Stimulated activated naive CD8-positive, alpha-beta T cell treated with anti-CD3 and anti-CD28 coated beads, Interleukin-15, Interleukin-2, amounts not matched to agents 100 ng/mL and 50 ng/mL, for 24 hours (primary cell): ENCODE data around the gene VILL.

Experiments
- H3K27ac Mint-ChIP-seq: one replicate; pipeline ENCODE4 v1.8.0; 2021; ENCODE audit warnings: mild to moderate bottlenecking, mixed read lengths
- H3K27me3 Mint-ChIP-seq: one replicate; pipeline ENCODE4 v1.8.0; 2021; ENCODE audit warnings: mixed read lengths
- H3K36me3 Mint-ChIP-seq: one replicate; pipeline ENCODE4 v1.8.0; 2021; ENCODE audit warnings: low read depth, mixed read lengths
- H3K4me1 Mint-ChIP-seq: one replicate; pipeline ENCODE4 v1.8.0; 2021; ENCODE audit warnings: low read depth, mixed read lengths
- H3K4me3 Mint-ChIP-seq: one replicate; pipeline ENCODE4 v1.8.0; 2021; ENCODE audit warnings: mild to moderate bottlenecking, mixed read lengths
- H3K9me3 Mint-ChIP-seq: one replicate; pipeline ENCODE4 v1.8.0; 2021; ENCODE audit warnings: mixed read lengths

VILL gene

DNA sequence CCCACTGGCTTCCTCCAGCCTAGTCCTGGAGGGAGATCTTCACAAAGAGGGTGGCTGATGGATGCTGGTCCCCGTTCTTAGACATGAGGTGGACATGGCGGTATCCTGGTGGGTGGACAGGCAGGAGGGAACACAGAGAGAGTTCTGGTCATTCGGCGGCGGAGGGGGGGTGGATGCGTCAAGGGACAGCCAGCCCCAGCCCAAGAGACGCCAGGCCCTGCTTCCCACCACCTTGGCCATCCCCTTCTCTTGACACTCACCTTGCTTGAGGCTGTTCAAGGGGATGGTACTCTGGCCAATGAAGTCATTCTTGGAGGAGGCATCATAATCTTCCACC is 17.1 kb downstream of the VILL start:
- Mint-ChIP-seq H3K9me3 (no peaks in the 10 kb centered on the region), H3K4me3 (no peak overlapping the region), H3K27ac (no peak overlapping the region), H3K36me3 (peaks cover 8% of the 10 kb centered on the region), H3K27me3 (no peaks in the 10 kb centered on the region), H3K4me1 (peaks cover 7% of the 10 kb centered on the region)

DNA sequence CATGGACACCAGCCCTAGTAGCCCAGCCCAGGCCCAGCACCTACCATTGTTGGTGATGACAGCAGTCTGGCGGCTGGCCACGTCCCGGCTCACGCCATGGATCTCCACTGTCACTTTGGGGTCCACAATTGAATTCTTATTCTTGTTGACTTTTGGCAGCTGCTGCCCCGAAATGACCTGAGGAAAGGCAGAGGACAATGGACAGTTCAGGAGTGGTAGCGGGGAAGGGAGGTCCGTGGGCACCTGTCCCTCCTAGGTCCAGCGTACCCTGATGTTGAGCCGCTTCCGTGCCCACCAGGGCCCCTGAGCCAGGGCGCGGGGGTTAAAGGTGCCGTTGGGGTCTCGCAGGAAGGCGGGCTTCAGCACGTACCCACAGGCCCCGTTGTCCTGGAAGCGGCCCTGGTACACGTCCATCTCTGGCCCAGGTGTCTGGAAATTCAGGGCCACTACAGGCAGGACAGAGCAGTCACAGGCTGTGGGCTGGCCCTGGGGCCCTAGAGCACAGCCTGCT is 17.7 kb downstream of the VILL start:
- Mint-ChIP-seq H3K9me3 (no peaks in the 10 kb centered on the region), H3K27me3 (no peaks in the 10 kb centered on the region), H3K4me1 (peaks cover 7% of the 10 kb centered on the region), H3K4me3 (no peak overlapping the region), H3K36me3 (peaks cover 8% of the 10 kb centered on the region), H3K27ac (no peak overlapping the region)

DNA sequence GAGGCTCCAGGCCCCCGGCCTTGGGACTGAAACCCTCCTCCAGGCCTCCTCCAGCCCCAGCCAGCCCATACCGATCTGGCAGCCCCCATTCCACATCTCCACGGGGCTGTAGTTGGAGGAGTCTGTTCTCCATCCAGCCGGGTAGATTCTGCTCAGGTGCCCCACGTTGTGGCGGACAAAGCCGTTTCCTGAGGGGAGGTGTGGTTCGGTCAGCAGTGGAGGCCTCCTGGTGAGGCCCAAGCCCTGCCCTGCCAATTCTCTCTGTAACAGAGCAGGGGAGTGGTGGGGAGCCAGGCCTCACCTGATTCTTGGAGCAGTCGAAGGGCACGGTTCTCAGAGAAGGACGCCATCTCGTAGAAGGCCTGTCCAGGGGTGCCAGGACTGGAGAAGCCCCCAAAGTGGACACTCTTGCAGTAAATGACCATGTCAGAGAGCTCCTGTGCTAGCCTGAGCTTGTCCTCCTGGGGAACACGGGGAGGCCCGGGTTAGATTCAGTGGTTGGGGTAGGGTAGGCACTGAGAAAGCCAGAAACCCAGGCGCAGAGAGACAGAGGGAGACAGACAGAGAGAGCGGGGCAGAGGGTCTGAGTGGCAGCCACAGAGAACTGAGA is 18.5 kb downstream of the VILL start:
- Mint-ChIP-seq H3K4me1 (peaks cover 7% of the 10 kb centered on the region), H3K4me3 (no peak overlapping the region), H3K27me3 (no peaks in the 10 kb centered on the region), H3K27ac (no peak overlapping the region), H3K9me3 (no peaks in the 10 kb centered on the region), H3K36me3 (peaks cover 10% of the 10 kb centered on the region)

DNA sequence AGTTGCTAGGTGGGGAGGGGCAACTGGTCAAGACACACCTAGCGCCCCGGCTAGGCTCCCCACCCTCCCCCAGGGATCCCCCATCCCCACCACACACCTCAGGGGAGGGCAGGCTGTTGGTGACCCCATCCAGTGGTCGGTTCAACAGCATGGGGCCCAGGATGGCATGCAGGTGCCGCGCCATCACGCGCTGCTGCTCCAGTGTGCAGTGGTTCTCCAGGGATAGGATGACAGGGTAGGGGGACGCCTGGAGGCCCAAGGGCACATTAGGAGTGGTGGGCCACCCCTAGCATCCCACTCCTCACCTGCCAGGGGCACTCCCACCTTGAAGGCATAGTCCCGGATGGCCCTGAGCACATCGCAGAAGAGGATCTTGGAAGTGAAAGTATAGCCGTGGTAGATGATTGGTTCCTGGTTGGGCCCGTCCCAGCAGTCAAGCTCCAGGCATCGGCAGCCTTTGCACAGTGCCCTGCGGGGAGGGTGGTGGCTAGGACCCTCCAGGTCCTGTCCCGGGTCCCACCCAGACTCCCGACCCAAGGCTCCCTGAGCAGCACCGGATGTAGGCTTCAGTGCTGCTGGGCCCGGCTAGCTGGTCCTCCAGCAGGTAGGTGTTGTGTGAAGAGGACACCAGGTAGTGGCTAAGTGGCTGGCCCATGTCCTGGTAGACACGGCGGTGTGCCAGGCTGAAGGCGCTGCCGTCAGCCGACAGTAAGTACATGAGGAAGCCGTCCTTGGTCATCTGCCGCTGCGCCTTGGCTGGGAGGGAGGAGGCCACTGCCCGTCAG is 19.4 kb downstream of the VILL start:
- Mint-ChIP-seq H3K36me3 (peaks cover 11% of the 10 kb centered on the region), H3K9me3 (no peaks in the 10 kb centered on the region), H3K27ac (no peak overlapping the region), H3K4me3 (no peak overlapping the region), H3K27me3 (no peaks in the 10 kb centered on the region), H3K4me1 (no peaks in the 10 kb centered on the region)

DNA sequence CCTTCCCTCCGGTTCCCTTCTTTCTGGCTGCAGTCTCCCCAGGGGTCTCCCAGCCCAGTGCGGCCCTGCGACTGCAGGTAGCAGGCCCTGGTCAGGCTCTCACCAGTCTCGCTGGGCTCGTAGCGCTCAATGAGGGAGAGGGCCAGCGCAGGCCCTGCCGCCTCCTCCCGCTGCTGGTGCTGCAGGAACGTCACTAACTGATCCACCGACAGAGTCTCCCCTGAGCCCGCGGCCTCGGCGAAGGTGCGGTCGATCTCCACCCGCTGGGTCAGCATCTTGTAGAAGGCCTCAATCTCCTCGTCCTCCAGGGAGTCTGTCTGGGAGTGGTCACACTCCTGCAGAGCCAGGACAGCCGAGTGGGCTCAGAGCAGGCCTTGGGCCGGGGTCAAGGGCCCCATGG is 20.5 kb downstream of the VILL start:
- Mint-ChIP-seq H3K27ac (no peak overlapping the region), H3K27me3 (no peaks in the 10 kb centered on the region), H3K9me3 (no peaks in the 10 kb centered on the region), H3K36me3 (peaks cover 15% of the 10 kb centered on the region), H3K4me1 (no peaks in the 10 kb centered on the region), H3K4me3 (no peak overlapping the region)

DNA sequence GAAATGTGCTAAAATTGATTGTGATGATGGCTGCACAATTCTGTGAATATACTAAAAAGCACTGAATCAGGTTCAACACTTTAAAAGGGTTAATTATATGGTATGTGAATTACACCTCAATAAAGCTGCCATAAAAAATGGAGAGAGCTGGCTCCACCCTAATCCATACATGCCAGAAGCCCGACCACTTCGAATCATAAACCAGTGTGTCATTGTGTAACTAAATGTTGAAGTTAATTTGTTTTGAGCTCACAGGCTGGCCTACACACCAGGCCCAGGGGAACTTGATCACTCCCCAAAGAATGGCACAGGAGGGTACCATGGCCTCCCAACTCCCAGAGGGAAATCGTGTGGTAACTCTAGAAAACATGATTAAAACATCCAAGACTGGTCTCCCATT is 24.9 kb downstream of the VILL start:
- Mint-ChIP-seq H3K9me3 (no peaks in the 10 kb centered on the region), H3K36me3 (peaks cover 24% of the 10 kb centered on the region), H3K4me3 (no peak overlapping the region), H3K4me1 (no peaks in the 10 kb centered on the region), H3K27ac (no peak overlapping the region), H3K27me3 (no peaks in the 10 kb centered on the region)

DNA sequence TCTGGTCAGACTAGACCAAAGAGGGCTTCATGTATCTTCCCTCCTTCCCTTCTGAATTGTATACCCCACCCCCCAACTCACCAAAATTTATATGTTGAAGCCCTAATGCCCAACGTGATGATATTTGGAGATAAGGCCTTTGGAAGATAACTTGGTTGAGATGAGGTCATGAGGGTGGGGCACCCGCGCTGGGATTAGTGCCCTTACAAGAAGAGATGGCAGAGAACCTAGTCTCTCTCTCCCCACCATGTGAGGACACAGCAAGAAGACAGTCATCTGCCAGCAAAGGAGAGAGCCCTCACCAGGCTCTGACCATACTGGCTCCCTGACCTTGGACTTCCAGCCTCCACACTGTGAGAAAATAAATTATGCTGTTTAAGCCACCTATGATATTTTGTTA is 25.4 kb downstream of the VILL start:
- Mint-ChIP-seq H3K4me3 (no peak overlapping the region), H3K36me3 (peaks cover 24% of the 10 kb centered on the region), H3K27me3 (no peaks in the 10 kb centered on the region), H3K4me1 (no peaks in the 10 kb centered on the region), H3K27ac (no peak overlapping the region), H3K9me3 (no peaks in the 10 kb centered on the region)

DNA sequence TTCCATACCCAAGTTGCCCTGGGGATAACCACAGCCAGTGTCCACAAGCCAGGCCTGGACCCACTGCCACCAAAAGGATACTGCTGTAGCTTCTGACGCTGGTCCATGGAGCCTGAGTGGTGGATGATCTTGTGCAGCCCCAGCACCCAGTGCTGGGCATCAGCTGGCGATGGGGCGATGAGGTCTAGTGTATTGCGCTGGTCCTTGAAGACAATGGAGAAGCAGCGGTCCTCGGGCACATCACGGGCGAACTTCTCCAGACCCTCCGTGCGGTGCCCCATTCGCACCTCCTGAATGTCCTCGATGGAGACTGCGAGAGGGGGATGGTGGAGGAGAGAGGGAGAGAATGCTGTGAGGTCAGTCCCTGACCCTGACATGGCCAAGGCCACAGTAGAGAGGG is 25.8 kb downstream of the VILL start:
- Mint-ChIP-seq H3K9me3 (no peaks in the 10 kb centered on the region), H3K27me3 (no peaks in the 10 kb centered on the region), H3K4me1 (no peaks in the 10 kb centered on the region), H3K36me3 (peaks cover 24% of the 10 kb centered on the region), H3K27ac (no peak overlapping the region), H3K4me3 (no peak overlapping the region)

DNA sequence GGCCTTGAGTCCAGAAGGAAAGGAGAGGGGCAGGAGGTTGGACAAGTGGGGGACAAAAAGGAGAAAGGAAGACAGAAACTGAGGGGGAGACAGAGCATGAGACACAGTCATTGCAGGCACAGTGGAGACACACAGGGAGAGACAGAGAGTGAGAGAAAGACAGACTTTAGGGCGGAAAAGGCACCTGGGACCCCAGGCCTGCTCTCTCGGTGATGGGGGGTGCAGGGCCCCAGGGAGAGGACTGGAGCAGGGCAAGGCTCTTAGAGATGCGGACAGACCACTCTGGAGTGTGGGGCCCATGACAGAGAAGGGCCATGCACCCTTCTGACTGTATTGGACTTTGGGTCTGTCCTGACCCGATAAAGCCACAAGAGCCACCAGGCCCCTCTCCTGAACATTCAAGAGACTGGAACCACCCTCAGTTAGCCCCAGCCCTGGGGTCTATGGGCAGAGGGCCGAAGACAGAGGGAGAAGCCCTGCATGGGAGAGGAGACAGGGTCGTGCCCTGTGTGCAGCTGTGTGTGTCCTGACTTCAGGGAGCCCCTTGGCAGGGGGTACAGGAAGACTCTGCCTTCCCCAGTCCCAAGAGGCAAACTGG is 26.4 kb downstream of the VILL start:
- no peaks in the 10 kb centered on the region for H3K9me3 Mint-ChIP-seq
- no peaks in the 10 kb centered on the region for H3K4me1 Mint-ChIP-seq
- H3K27ac Mint-ChIP-seq, result no peak overlapping the region
- H3K36me3 Mint-ChIP-seq, result peaks cover 24% of the 10 kb centered on the region
- H3K4me3 Mint-ChIP-seq, result no peak overlapping the region
- H3K27me3 Mint-ChIP-seq, result no peaks in the 10 kb centered on the region

DNA sequence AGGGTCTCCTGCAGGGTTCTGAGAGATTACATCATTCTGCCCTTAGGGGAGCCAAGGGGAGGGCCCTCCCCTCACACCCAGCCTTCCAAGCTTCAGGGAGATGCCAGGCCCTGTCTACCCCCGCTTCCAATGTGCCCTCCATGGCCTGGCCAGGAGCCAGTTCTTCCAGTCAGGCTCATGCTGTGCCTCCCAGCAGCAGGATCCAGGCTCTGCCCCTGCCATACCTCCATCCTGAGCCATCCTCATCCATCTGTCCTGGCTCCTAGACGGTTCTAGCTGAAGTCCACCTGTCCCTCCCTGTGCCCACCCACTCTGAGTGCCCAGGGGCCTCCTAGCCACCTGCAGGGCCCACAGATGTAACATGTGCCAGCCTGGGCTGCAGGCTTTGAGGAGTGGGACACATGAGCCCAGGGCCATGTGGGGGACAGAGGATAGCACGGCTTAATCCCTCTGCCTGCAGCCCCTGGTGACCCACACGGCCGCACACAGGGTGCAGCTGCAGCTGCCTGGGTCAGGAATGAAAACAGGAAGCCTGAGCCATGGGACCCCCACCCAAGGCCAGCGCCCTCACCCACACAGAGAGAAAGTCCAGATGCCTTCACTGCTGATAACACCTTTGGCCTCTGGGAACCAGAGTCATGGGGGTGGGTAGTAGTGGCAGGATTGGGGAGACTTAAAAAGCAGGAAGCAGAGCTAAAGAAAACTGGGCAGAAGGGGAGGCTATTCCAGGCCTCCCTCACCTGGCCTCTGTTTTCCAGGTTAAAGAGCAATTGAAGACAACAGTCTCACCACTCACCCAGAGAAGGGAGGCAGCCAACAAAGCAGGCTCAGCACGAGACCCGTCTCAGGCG is 27.1 kb downstream of the VILL start:
- no peak overlapping the region for H3K4me3 Mint-ChIP-seq
- H3K27ac Mint-ChIP-seq, result no peak overlapping the region
- no peaks in the 10 kb centered on the region for H3K9me3 Mint-ChIP-seq
- no peaks in the 10 kb centered on the region for H3K4me1 Mint-ChIP-seq
- H3K27me3 Mint-ChIP-seq, result no peaks in the 10 kb centered on the region
- H3K36me3 Mint-ChIP-seq, result peaks cover 24% of the 10 kb centered on the region

DNA sequence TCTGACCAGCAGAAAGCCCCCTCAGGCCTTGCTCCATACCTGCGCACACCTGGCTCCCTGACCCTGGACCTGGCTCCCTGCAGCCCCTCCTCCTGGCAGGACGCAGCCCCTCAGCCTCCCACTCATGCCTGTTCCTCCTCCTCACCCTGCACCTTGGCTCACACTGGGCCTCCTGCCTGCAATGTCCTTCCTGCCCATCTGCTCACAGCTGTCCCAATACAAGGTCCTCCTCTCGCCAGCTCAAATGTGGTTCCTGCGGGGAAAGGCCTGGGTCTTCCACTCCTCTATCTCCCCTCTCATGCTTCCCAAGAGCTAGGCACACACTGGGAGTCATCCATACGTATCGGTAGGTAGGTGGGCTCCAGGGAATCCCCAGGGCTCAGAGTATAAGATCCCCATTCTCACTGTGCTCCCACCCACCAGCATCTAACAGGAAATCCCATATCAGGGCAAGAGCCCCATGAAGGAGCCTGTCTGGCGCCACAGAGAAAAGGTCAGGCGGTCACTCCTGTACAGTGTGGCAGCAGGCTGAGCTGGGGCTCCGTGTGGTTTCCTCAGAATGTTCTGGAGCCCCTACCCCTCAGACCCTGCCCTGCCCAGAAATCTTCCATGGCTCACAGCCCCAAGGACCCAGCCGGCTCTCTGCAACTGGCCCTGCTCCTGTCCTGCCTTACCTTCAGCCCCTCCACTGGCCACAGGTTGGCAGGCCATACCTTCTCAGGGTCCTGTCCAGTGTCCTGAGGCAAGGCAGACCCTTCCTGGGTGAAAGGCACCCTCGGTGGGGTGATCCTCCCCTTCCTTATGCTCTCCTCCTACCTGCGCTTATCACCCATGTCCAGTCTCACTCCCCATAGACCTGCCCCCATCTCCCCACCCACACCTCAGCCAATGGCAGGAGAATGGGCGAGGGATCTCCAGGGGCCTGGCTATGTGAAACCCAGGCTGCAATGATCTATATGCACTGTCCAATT is 28.0 kb downstream of the VILL start:
- H3K4me3 Mint-ChIP-seq, result no peak overlapping the region
- H3K27ac Mint-ChIP-seq, result peak overlapping the region; percentile 2
- no peaks in the 10 kb centered on the region for H3K27me3 Mint-ChIP-seq
- H3K36me3 Mint-ChIP-seq, result peaks cover 24% of the 10 kb centered on the region
- H3K9me3 Mint-ChIP-seq, result no peaks in the 10 kb centered on the region
- peaks cover 3% of the 10 kb centered on the region for H3K4me1 Mint-ChIP-seq

DNA sequence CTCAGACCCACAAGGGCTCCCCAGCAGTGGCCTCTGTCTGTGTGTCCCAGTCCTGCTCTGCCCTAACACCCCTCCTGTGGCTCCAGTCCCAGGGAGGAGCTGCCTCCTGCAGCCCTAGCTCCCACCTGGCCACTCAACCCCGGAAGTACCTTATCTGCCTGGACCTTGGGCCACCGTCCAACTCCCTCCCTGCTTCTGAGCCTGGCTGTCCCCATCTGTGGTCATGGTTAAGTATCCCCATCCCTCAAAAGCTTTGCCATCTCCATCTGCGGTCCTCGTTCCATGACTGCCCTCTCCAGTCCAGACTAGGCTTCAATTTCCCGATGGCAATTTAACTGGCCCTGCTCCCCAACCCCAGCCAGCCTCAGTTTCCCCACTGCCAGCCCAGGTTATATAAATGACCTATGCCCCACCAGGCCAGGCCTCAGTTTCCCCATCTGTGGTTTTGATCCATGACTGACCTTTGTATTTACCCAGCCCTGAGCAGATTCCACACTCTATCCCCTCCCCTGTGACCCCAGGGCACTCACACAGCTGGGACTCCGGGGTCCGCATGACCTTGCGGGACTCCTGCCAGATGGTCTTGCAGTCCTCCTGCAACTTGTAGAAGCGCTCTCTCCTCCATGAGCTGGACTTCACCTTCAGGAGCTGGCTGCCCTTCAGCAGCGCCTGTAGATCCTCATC is 29.2 kb downstream of the VILL start:
- Mint-ChIP-seq H3K36me3 (peaks cover 16% of the 10 kb centered on the region), H3K27me3 (no peaks in the 10 kb centered on the region), H3K27ac (no peak overlapping the region), H3K4me1 (peaks cover 11% of the 10 kb centered on the region), H3K9me3 (no peaks in the 10 kb centered on the region), H3K4me3 (no peak overlapping the region)

DNA sequence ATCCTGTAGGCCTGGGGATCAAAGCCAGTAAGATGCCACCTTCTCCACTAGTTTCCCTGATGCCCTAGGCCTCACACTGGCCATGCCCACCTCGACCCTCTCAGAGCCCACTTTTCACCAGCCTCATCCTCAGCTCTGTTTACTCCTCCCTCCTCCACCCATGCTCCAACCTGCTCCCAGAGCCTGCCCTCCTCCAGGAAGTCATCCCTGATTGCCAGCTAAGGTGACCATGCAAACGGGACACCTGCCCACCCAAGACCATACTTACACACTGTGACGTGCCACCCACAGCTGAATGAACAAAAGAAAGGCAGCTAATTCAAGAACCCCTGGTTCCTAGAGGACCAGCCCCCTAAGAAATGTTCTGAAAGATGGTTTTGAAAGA is 29.7 kb downstream of the VILL start:
- Mint-ChIP-seq H3K4me3 (no peak overlapping the region), H3K9me3 (no peaks in the 10 kb centered on the region), H3K27ac (no peak overlapping the region), H3K36me3 (peaks cover 11% of the 10 kb centered on the region), H3K4me1 (peaks cover 15% of the 10 kb centered on the region), H3K27me3 (no peaks in the 10 kb centered on the region)

DNA sequence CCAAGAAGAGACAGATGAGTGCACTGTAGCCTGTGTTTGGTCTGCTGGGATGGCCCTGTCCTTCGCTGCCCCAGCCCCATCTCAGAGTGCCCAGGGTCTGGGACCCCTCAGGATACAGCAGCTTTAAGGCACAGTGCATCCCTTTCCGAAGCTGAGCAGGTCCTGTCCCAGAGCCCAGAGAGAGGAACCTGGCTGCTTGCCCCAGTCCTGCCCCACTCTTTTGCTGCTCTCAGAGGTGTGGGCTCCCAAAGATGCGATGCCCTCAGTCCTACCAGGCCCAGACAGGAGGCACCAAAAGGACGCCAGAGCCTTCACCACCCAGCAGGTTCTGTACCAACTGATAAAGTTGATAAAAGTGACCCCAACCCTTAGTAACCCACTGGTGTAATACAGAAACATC is 30.6 kb downstream of the VILL start:
- H3K27ac Mint-ChIP-seq, result no peak overlapping the region
- H3K4me1 Mint-ChIP-seq, result peaks cover 22% of the 10 kb centered on the region
- H3K36me3 Mint-ChIP-seq, result peaks cover 8% of the 10 kb centered on the region
- H3K9me3 Mint-ChIP-seq, result no peaks in the 10 kb centered on the region
- no peak overlapping the region for H3K4me3 Mint-ChIP-seq
- no peaks in the 10 kb centered on the region for H3K27me3 Mint-ChIP-seq
